HG03025 (cell line): ENCODE data around the gene TUBB2B.
A peak's percentile ranks its signal among the peaks of the same experiment; 100 is the strongest.
"Not testable (repeated sequence)": the region's sequence is repeated elsewhere in the genome, so short reads cannot be mapped to it uniquely, and the experiment has no call there.

Experiments used
- ATAC-seq: cut with Tn5 transposase; IDR thresholded peaks from one replicate; pipeline ENCODE4 v1.9.1; 2021; ENCODE audit warnings: mild to moderate bottlenecking, moderate library complexity; ENCODE audit not compliant: unreplicated experiment, low FRiP score

TUBB2B gene

GRCh38 chr6:3258720-3259490, 31.5 kb upstream of the TUBB2B start, which contains the start of gene PSMG4:
Gene PSMG4 (plus strand): TSS chr6:3258947. CDS start chr6:3259023, 76 bp downstream.
- peak; percentile 65 for ATAC-seq

GRCh38 chr6:3258201-3258600, 30.7 kb upstream of the TUBB2B start:
- ATAC-seq: no peak

DNA sequence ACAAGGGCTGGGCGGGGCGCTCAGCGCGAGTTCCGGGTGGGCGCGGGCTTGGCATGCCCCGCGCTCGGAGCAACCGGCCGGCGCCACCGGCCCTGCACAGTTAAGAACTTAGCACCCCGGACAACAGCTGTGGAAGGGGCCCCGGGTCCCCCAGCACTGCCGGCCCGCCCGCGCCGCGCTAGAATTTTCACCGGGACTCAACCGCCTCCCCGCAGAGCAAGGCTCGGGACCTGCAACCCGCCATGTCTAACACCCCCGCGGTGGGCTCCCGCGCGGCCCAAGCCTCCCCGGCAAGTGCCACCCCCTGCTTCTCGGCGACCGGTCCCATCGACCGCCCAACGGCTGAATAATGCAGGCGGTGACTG, 26.1 kb upstream of the TUBB2B start:
- no peak for ATAC-seq

GRCh38 chr6:3252861-3253596, 25.6 kb upstream of the TUBB2B start:
- no peak for ATAC-seq

- ATAC-seq: no peak
These were observed 24.9 kb upstream of the TUBB2B start for GRCh38 chr6:3252369-3252768.

DNA sequence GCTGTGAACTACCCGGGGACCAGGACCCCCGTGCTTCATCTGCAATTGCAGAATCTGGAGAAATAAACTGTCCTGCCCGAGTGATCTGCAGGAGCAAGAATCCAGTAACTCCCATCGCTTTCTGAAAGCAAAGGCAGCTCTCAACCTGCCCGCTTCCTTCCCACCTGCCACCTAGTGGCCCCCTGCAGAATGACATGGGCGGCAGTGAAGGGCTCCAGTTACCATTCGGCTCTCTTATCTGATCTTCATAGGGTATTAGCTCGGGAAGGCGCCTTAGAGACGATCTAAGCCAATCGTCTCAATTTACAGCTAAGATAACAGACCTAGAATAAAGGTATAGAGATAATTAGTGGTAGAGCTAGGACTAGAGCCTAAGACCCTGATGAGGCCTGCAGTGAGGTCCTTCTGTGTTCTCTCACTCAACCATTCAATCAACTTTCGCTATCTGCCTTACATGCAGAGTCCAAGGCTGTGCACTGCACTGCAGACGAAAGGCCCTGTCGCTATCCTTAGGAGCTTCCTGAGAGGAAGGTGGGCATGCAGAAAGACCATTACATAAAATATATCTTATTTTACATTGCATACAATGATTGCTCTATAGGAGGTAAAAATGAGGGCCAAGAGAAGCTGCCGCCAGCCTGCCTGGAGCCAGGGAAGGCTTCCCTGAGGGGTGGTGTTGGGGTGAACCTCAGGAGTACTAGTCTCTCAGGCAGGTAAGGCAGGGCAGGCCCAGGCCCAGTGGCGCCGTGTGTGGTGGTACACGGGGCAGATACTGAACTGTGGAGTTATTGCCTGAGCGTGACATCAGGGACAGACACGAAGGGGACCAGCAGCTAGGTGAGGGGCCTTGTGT, 24.2 kb upstream of the TUBB2B start:
- ATAC-seq: no peak

- ATAC-seq: no peak
These were observed 22.8 kb upstream of the TUBB2B start for GRCh38 chr6:3250231-3250675.

DNA sequence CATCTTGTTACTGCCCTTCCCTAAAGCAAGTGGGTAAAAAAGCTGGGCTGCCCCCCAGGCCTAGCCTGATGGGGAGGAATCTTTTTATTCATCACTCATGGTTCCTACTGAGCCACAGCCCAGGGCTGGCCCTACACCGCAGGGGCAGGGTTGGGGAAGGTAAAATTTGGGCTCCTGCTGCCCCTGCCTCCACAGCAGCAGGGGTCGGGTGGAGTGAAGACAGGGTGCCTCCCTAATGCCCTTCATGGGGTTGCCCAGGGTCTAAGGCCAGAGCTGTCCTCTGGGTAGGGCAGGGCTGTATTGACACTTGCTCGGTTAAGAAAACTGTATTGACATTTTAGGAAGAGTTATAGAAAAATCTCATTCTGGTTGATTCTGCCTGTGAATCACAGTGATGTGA, 22.4 kb upstream of the TUBB2B start:
- ATAC-seq: no peak

GRCh38 chr6:3247255-3248146, 20.0 kb upstream of the TUBB2B start:
- ATAC-seq: no peak

DNA sequence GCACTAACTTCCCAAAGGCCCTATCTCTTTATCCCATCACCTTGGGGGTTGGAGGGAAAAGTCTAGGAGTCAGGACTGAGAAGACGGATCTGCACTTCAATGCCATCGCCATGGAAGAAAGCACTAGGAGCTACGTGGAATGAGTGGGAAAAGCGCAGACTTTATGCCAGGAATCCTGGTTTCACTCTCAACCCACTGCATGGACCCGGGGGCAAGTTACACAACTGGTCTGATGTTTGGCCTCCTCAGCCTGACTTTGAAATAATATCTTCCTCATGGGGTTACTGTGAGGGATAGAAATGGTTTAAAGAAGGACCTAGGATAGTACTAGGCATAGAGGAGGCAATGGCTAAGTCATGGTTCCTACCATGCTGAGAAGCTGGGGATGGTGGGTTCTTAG, 17.8 kb upstream of the TUBB2B start:
- no peak for ATAC-seq

DNA sequence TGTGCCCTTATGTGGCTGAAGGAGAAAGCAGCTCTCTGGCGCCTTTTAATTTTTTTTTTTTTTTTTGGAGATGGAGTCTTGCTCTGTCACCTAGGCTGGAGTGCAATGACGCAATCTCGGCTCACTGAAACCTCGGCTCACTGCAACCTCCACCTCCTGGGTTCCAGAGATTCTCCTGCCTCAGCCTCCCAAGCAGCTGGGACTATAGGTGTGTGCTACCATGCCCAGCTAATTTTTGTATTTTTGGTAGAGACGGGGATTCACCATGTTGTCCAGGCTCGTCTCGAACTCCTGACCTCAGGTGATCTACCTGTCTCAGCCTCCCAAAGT, 17.3 kb upstream of the TUBB2B start:
- not testable (repeated sequence) for ATAC-seq

GRCh38 chr6:3244003-3244831, 16.8 kb upstream of the TUBB2B start:
- no peak for ATAC-seq

DNA sequence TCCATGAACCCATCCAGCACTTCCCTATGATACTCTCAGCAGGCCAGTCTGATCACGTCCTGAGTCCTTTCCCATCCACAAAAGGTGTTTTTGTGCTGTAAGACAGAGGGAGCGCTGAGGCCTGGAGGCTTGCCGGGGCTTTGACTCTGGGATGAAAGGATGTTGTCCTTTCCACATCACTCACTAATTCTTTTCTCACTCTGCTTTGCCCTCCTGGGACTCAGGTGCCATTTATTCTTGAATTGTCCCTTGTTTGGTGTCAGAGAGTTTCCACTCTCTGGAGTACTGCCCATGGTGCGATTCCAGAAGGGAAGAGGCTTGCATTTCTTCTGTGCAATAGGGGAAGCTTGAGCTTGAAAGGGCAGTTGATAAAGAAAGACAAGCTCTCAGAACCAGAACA, 15.3 kb upstream of the TUBB2B start:
- no peak for ATAC-seq

DNA sequence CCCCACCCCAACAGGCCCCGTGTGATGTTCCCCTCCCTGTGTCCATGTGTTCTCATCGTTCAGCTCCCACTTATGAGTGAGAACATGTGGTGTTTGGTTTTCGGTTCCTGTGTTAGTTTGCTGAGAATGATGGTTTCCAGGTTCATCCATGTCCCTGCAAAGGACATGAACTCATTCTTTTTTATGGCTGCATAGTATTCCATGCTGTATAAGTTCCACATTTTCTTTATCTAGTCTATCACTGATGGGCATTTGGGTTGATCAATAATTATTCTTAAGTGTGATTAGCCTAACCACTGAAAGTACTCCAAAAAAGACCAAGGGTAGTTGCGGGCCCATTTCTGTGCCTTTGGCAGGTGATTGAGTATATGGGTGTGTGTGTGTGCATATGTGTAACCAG, 14.3 kb upstream of the TUBB2B start:
- not testable (repeated sequence) for ATAC-seq

GRCh38 chr6:3240595-3240994, 13.1 kb upstream of the TUBB2B start:
- no peak for ATAC-seq

DNA sequence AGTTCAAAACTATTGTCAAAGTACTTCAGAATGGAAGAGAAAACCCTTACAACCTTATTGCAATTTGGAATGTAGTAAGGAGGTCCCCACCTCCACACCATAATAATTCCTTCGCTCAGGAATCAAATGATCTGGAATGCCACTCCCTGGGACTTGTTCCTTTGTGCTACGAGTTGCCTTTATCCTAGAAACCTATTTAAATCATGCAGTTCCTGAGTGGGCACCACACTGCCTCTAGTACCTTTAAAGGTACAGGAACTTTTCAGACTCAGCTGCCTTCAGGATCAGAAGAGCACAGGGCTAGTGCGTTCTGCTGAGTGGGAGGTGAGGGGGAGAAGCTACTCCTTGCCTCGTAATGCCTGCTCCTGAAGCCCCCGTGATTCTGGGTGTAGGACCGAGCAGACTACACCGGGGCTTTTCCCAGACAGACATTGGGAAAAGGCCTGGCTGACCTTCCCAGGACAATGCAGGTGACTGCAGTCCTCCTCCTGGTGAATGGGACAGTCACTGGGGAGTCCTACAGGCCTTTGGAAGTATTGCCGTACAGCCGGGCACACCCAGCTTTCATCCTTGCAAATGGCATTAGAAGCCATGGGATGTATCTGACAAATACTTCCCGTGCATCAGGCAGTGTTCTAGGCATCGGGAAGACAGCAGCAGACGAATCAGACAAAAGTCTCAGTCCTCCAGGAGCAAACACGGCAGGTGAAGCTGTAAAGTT, 11.8 kb upstream of the TUBB2B start:
- no peak for ATAC-seq

GRCh38 chr6:3237761-3238662, 10.6 kb upstream of the TUBB2B start:
- no peak for ATAC-seq

GRCh38 chr6:3236005-3236404, 8.6 kb upstream of the TUBB2B start:
- no peak for ATAC-seq
